ENCODE measurements around the gene WDFY4. TPM values are rescaled to one million over a fixed set of nuclear protein-coding genes. Genes with fewer than 3 reads are reported as not detected.

WDFY4 gene
- total RNA-seq, 1 donor from 2014 or later: not detected

DNA sequence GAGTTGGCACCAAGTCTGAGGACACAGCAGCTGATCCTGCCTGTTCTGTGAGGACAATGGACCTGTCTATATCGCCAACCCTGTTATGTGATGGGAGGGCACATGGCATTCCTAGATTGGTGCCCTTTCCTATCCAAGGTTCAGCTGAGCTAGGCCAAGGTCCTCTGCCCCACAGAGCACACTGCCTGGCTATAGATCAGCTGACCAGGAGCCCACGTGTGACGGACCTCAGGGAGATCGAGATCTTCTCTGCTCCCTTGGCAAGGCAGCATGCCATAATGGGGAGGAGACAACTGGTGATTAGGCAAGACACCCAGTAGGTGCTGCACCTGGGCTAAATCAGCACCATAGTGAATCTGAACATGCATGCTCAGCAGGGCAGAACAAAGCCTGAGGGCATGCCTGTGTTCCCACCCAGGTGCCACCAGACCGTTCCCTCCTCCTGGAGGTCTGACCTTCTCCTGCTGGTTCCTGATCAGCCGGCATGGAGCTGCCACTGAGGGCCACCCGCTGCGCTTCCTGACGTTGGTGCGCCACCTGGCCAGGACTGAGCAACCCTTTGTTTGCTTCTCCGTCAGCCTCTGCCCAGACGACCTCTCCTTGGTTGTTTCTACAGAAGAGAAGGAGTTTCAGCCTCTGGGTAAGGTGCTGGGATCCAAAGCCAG, 93.7 kb downstream of the WDFY4 start:
- no peak overlapping the region for H3K4me2 ChIP-seq
- H2AFZ ChIP-seq (replicated peaks): no peak overlapping the region
- H3K27me3 ChIP-seq: no peaks in the 10 kb centered on the region
- H3K4me1 ChIP-seq: no peaks in the 10 kb centered on the region
- no peaks in the 10 kb centered on the region for H3K4me1 Mint-ChIP-seq
- no peaks in the 10 kb centered on the region for H3K9me3 ChIP-seq (ENCODE audit: low read depth)
- no peak overlapping the region for H3K9ac ChIP-seq
- no peaks in the 10 kb centered on the region for H3K27me3 Mint-ChIP-seq (ENCODE audit: insufficient read depth, low read depth)
- no peaks in the 10 kb centered on the region for H3K79me2 ChIP-seq (ENCODE audit: low read depth)
- DNase-seq (ENCODE audit: low spot score): no peak
- H3K27ac Mint-ChIP-seq: no peak overlapping the region
- no peak overlapping the region for H3K4me3 ChIP-seq
- H3K4me3 Mint-ChIP-seq: no peak overlapping the region
- H3K27ac ChIP-seq: no peak overlapping the region
- no peaks in the 10 kb centered on the region for H4K20me1 ChIP-seq (ENCODE audit: low read depth)
- H3K9me3 Mint-ChIP-seq: no peaks in the 10 kb centered on the region
- TF ChIP-seq EZH2phosphoT487 (IDR thresholded peaks at IDR 0.05) (no peak), EZH2 (IDR thresholded peaks at IDR 0.05) (no peak)
- TF ChIP-seq, protein P1, sequence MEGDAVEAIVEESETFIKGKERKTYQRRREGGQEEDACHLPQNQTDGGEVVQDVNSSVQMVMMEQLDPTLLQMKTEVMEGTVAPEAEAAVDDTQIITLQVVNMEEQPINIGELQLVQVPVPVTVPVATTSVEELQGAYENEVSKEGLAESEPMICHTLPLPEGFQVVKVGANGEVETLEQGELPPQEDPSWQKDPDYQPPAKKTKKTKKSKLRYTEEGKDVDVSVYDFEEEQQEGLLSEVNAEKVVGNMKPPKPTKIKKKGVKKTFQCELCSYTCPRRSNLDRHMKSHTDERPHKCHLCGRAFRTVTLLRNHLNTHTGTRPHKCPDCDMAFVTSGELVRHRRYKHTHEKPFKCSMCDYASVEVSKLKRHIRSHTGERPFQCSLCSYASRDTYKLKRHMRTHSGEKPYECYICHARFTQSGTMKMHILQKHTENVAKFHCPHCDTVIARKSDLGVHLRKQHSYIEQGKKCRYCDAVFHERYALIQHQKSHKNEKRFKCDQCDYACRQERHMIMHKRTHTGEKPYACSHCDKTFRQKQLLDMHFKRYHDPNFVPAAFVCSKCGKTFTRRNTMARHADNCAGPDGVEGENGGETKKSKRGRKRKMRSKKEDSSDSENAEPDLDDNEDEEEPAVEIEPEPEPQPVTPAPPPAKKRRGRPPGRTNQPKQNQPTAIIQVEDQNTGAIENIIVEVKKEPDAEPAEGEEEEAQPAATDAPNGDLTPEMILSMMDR (IDR thresholded peaks at IDR 0.05): no peak
- no peaks in the 10 kb centered on the region for H3K36me3 ChIP-seq
- H3F3A ChIP-seq (ENCODE audit: low read depth): no peaks in the 10 kb centered on the region
- no peaks in the 10 kb centered on the region for H3K36me3 Mint-ChIP-seq

DNA sequence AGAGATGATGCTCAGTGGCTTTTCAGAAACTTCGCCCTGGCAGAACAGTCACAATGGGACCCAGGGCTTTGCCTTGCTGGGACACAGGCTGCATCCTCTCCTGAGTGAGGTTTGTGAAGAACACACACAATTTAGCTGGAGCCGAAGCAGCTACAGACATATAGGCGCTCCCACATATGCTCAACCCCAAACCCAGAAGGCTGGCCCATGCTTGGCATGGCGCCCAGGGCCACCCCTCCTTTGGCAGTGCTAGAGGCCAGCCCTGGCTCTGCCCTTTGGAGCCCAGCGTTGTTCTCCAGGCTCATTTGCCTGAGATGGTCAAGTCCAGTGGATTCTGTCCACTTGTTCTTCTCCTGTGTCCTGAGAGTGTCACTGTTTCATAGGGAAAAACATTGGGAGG, 94.4 kb downstream of the WDFY4 start:
- no peaks in the 10 kb centered on the region for H3K36me3 ChIP-seq
- H3F3A ChIP-seq (ENCODE audit: low read depth): no peaks in the 10 kb centered on the region
- Mint-ChIP-seq H3K4me3 (no peak overlapping the region), H3K36me3 (no peaks in the 10 kb centered on the region), H3K27ac (no peak overlapping the region), H3K9me3 (no peaks in the 10 kb centered on the region), H3K4me1 (no peaks in the 10 kb centered on the region), H3K27me3 (ENCODE audit: insufficient read depth, low read depth) (no peaks in the 10 kb centered on the region)
- no peak for DNase-seq (ENCODE audit: low spot score)
- no peaks in the 10 kb centered on the region for H3K27me3 ChIP-seq
- no peak overlapping the region for H3K9ac ChIP-seq
- no peak overlapping the region for H3K4me2 ChIP-seq
- no peaks in the 10 kb centered on the region for H3K4me1 ChIP-seq
- no peaks in the 10 kb centered on the region for H3K79me2 ChIP-seq (ENCODE audit: low read depth)
- no peaks in the 10 kb centered on the region for H4K20me1 ChIP-seq (ENCODE audit: low read depth)
- no peak overlapping the region for H2AFZ ChIP-seq (replicated peaks)
- H3K27ac ChIP-seq: no peak overlapping the region
- TF ChIP-seq EZH2 (IDR thresholded peaks at IDR 0.05): no peak
- TF ChIP-seq EZH2phosphoT487 (IDR thresholded peaks at IDR 0.05): no peak
- TF ChIP-seq, protein P1 (IDR thresholded peaks at IDR 0.05): no peak
- H3K9me3 ChIP-seq (ENCODE audit: low read depth): no peaks in the 10 kb centered on the region
- no peak overlapping the region for H3K4me3 ChIP-seq

DNA sequence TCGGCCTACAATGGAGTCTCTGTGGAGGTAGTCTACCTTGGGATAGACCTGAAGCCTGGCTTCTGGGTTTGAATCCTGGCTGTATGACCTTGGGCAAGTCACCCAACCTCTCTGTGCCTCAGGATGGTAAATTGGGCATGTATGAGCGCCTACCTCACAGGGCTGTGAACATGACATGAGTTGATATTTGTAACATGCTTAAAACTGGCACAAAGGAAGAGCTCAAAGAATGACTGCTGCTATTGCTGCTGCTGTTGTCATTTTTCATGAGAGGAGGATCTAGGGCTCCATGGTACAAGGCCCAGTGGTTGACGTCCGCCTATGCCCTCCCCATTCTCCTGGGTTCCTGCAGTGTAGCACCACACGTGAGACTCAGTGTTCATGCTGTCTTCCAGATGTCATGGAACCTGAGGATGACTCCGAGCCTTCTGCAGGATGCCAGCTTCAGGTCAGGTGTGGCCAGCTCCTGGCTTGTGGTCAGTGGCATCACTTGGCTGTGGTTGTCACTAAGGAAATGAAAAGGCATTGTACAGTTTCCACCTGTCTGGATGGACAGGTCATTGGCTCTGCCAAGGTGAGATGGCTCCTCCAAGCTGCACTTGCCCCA, 95.0 kb downstream of the WDFY4 start:
- no peak for DNase-seq (ENCODE audit: low spot score)
- no peaks in the 10 kb centered on the region for H3K9me3 Mint-ChIP-seq
- H3K9ac ChIP-seq: no peak overlapping the region
- no peaks in the 10 kb centered on the region for H3K9me3 ChIP-seq (ENCODE audit: low read depth)
- no peaks in the 10 kb centered on the region for H3K27me3 Mint-ChIP-seq (ENCODE audit: insufficient read depth, low read depth)
- no peaks in the 10 kb centered on the region for H3F3A ChIP-seq (ENCODE audit: low read depth)
- no peak overlapping the region for H3K27ac ChIP-seq
- H3K79me2 ChIP-seq (ENCODE audit: low read depth): no peaks in the 10 kb centered on the region
- TF ChIP-seq EZH2 (IDR thresholded peaks at IDR 0.05): no peak
- TF ChIP-seq EZH2phosphoT487 (IDR thresholded peaks at IDR 0.05): no peak
- TF ChIP-seq, protein P1 (IDR thresholded peaks at IDR 0.05): no peak
- no peak overlapping the region for H3K4me2 ChIP-seq
- no peaks in the 10 kb centered on the region for H3K36me3 Mint-ChIP-seq
- H3K27ac Mint-ChIP-seq: no peak overlapping the region
- no peak overlapping the region for H2AFZ ChIP-seq (replicated peaks)
- no peak overlapping the region for H3K4me3 Mint-ChIP-seq
- no peak overlapping the region for H3K4me3 ChIP-seq
- no peaks in the 10 kb centered on the region for H4K20me1 ChIP-seq (ENCODE audit: low read depth)
- no peaks in the 10 kb centered on the region for H3K36me3 ChIP-seq
- no peaks in the 10 kb centered on the region for H3K27me3 ChIP-seq
- no peaks in the 10 kb centered on the region for H3K4me1 Mint-ChIP-seq
- no peaks in the 10 kb centered on the region for H3K4me1 ChIP-seq
